Neuronal stem cell (in vitro differentiated cells): Measurements from ENCODE around the gene FGGY. TPM values are rescaled to one million over a fixed set of nuclear protein-coding genes. Genes with fewer than 3 reads are reported as not detected.

ENCODE experiments used
- DNase-seq: peaks from one replicate; pipeline ENCODE4 v3.0.0-alpha.2; 2013; ENCODE audit warnings: low spot score
- H2AFZ ChIP-seq: one replicate; pipeline ENCODE4 v1.6.1; 2013; ENCODE audit warnings: mild to moderate bottlenecking, low read length, inconsistent platforms
- H2AK5ac ChIP-seq: 2 replicates; pipeline ENCODE4 v1.6.1; 2013; ENCODE audit warnings: low read depth, mild to moderate bottlenecking, inconsistent platforms, low read length, moderate library complexity, mixed read lengths
- H2BK120ac ChIP-seq: 2 replicates; pipeline ENCODE4 v1.6.1; 2013; ENCODE audit warnings: low read depth, mild to moderate bottlenecking, inconsistent platforms, low read length, moderate library complexity, mixed read lengths
- H2BK12ac ChIP-seq: one replicate; pipeline ENCODE4 v1.6.1; 2013; ENCODE audit warnings: low read length, inconsistent platforms
- H2BK15ac ChIP-seq: 2 replicates; pipeline ENCODE4 v1.6.1; 2013; ENCODE audit warnings: mild to moderate bottlenecking, low read length, inconsistent platforms, mixed read lengths
- H2BK5ac ChIP-seq: one replicate; pipeline ENCODE4 v1.6.1; 2013; ENCODE audit warnings: inconsistent platforms, mild to moderate bottlenecking, low read length, moderate library complexity
- H3K14ac ChIP-seq: one replicate; pipeline ENCODE4 v1.6.1; 2013; ENCODE audit warnings: low read length, inconsistent platforms
- H3K18ac ChIP-seq: 2 replicates; pipeline ENCODE4 v1.6.1; 2013; ENCODE audit warnings: low read length, inconsistent platforms
- H3K23ac ChIP-seq: 2 replicates; pipeline ENCODE4 v1.6.1; 2013; ENCODE audit warnings: low read depth, mild to moderate bottlenecking, mixed read lengths, low read length, inconsistent platforms; ENCODE audit not compliant: poor library complexity
- H3K27ac ChIP-seq: replicated peaks from 3 replicates; pipeline ENCODE4 v1.5.1; 2013; ENCODE audit warnings: low read length, inconsistent platforms
- H3K27me3 ChIP-seq, 3 experiments: 2 replicates each; pipeline ENCODE4 v1.6.1; 2013; ENCODE audit warnings: low read length in 3 of 3, mild to moderate bottlenecking in 2 of 3, inconsistent platforms in 1 of 3, low read depth in 1 of 3, mixed read lengths in 1 of 3, moderate library complexity in 1 of 3; ENCODE audit not compliant: control insufficient read depth in 3 of 3, insufficient read depth in 3 of 3
- H3K36me3 ChIP-seq, 2 donors: replicated peaks in 1 of 2; 2 replicates each; pipeline ENCODE4 v1.6.1; 2013; ENCODE audit warnings: low read length in 2 of 2; ENCODE audit not compliant: control insufficient read depth in 2 of 2, insufficient read depth in 2 of 2
- H3K4ac ChIP-seq: 2 replicates; pipeline ENCODE4 v1.6.1; 2013; ENCODE audit warnings: inconsistent platforms, mild to moderate bottlenecking, low read length, moderate library complexity
- H3K4me1 ChIP-seq, 2 donors: 1 replicate in 1 of 2; 2 replicates in 1 of 2; pipeline ENCODE4 v1.6.1; 2013; ENCODE audit warnings: low read length in 2 of 2, low read depth in 1 of 2; ENCODE audit not compliant: control insufficient read depth in 2 of 2, insufficient read depth in 1 of 2
- H3K4me2 ChIP-seq: one replicate; pipeline ENCODE4 v1.6.1; 2013; ENCODE audit warnings: mild to moderate bottlenecking, low read length, inconsistent platforms; ENCODE audit not compliant: insufficient read depth, poor library complexity, severe bottlenecking
- H3K4me3 ChIP-seq, 2 donors: 2 replicates each; pipeline ENCODE4 v1.5.1; 2013; ENCODE audit warnings: low read length in 2 of 2, mild to moderate bottlenecking in 2 of 2, inconsistent platforms in 1 of 2, moderate library complexity in 1 of 2
- H3K79me1 ChIP-seq: one replicate; pipeline ENCODE4 v1.6.1; 2013; ENCODE audit warnings: low read depth, mild to moderate bottlenecking, inconsistent platforms, low read length, moderate library complexity
- H3K9ac ChIP-seq: one replicate; pipeline ENCODE4 v1.6.1; 2013; ENCODE audit warnings: mild to moderate bottlenecking, low read depth, low read length, inconsistent platforms; ENCODE audit not compliant: poor library complexity
- H3K9me3 ChIP-seq, 2 donors: replicated peaks in 1 of 2; 2 replicates each; pipeline versions ENCODE3 to v1.6.1; 2013; ENCODE audit warnings: low read length in 2 of 2, mild to moderate bottlenecking in 2 of 2, inconsistent platforms in 1 of 2, low read depth in 1 of 2, mixed read lengths in 1 of 2, moderate library complexity in 1 of 2; ENCODE audit not compliant: control insufficient read depth in 2 of 2, insufficient read depth in 1 of 2
- H4K8ac ChIP-seq: one replicate; pipeline ENCODE4 v1.6.1; 2013; ENCODE audit warnings: low read depth, mild to moderate bottlenecking, inconsistent platforms, low read length, moderate library complexity
- H4K91ac ChIP-seq: one replicate; pipeline ENCODE4 v1.6.1; 2013; ENCODE audit warnings: low read length, low read depth, mild to moderate bottlenecking, inconsistent platforms; ENCODE audit not compliant: poor library complexity
- WGBS, 2 donors: extraction: QIAGEN DNeasy Blood & Tissue Kit; methylation state at CpG; one replicate each; pipeline ENCODE4 v1.1.7; 2013; ENCODE audit warnings: missing lambda C conversion rate in 2 of 2, mixed read lengths in 1 of 2; ENCODE audit not compliant: insufficient read length in 2 of 2, insufficient replicate concordance in 1 of 2; ENCODE audit errors: extremely low coverage in 2 of 2; 5-methylcytosine and 5-hydroxymethylcytosine counted together
- small RNA-seq: library from polyadenylated mRNA; stranded (forward); fragments of <200 nt; extraction: miRNeasy Mini kit (QIAGEN cat#:217004); gene quantifications from one replicate; pipeline ENCODE3, GENCODE V24; 2013; ENCODE audit not compliant: insufficient read depth

The FGGY gene

GRCh38 chr1:59803458-59804038 lies 506.7 kb downstream of the FGGY start:
- H2BK12ac ChIP-seq: no peak overlapping the region

GRCh38 chr1:59804301-59804700 lies 507.4 kb downstream of the FGGY start:
- Histone ChIP-seq H3K9ac (no peak overlapping the region), H3K79me1 (no peaks in the 10 kb centered on the region), H2BK15ac (no peak overlapping the region), H3K4me2 (no peak overlapping the region), H2BK5ac (no peak overlapping the region), H3K27ac (no peak overlapping the region), H2AFZ (no peak overlapping the region), H4K8ac (no peak overlapping the region), H3K4me1 (no peaks in the 10 kb centered on the region), H3K27me3 (peaks cover 0 to 10% (median 0%) of the 10 kb centered on the region in 3 experiments), H3K14ac (no peak overlapping the region), H2BK120ac (no peak overlapping the region), H2BK12ac (no peak overlapping the region), H3K18ac (no peak overlapping the region), H4K91ac (no peak overlapping the region), H3K9me3 (no peaks in the 10 kb centered on the region), H3K4me3 (no peak overlapping the region), H2AK5ac (no peak overlapping the region), H3K4ac (no peak overlapping the region), H3K36me3 (no peaks in the 10 kb centered on the region), H3K23ac (no peak overlapping the region)
- no peak for DNase-seq

More at GRCh38 chr1:59803458-59804038, 506.7 kb downstream of the FGGY start:
- Histone ChIP-seq H3K27ac (no peak overlapping the region), H3K4me2 (no peak overlapping the region), H2BK120ac (no peak overlapping the region), H3K79me1 (no peaks in the 10 kb centered on the region), H3K14ac (no peak overlapping the region), H2AFZ (no peak overlapping the region), H2BK15ac (no peak overlapping the region), H3K4ac (no peak overlapping the region), H3K9ac (no peak overlapping the region), H3K27me3 (peaks cover 0 to 2% (median 0%) of the 10 kb centered on the region in 3 experiments), H3K18ac (no peak overlapping the region), H3K4me3 (no peak overlapping the region), H3K36me3 (no peaks in the 10 kb centered on the region), H4K91ac (no peak overlapping the region), H4K8ac (no peak overlapping the region), H2AK5ac (no peak overlapping the region), H3K9me3 (no peaks in the 10 kb centered on the region), H3K23ac (no peak overlapping the region), H3K4me1 (no peaks in the 10 kb centered on the region), H2BK5ac (no peak overlapping the region)
- DNase-seq: no peak
- WGBS, 2 donors: no CpG with 5 or more reads among the region's 1 CpG

GRCh38 chr1:59805554-59805953 lies 508.7 kb downstream of the FGGY start:
- no peak overlapping the region for H4K91ac ChIP-seq
- H3K4ac ChIP-seq: no peak overlapping the region
- H3K9ac ChIP-seq: no peak overlapping the region
- H4K8ac ChIP-seq: no peak overlapping the region
- no peak overlapping the region for H3K14ac ChIP-seq
- H3K27me3 ChIP-seq: peaks cover 0 to 21% (median 0%) of the 10 kb centered on the region in 3 experiments
- H3K18ac ChIP-seq: no peak overlapping the region
- no peak overlapping the region for H3K27ac ChIP-seq
- H2BK120ac ChIP-seq: no peak overlapping the region
- H2BK12ac ChIP-seq: no peak overlapping the region
- no peaks in the 10 kb centered on the region for H3K9me3 ChIP-seq
- H3K36me3 ChIP-seq: no peaks in the 10 kb centered on the region
- no peak overlapping the region for H2AFZ ChIP-seq
- no peaks in the 10 kb centered on the region for H3K4me1 ChIP-seq
- no peaks in the 10 kb centered on the region for H3K79me1 ChIP-seq
- no peak overlapping the region for H3K4me3 ChIP-seq
- no peak overlapping the region for H3K4me2 ChIP-seq
- H3K23ac ChIP-seq: no peak overlapping the region
- H2AK5ac ChIP-seq: no peak overlapping the region
- H2BK15ac ChIP-seq: no peak overlapping the region
- no peak overlapping the region for H2BK5ac ChIP-seq
- no peak for DNase-seq

Small RNA genes lying within 50 kb of the gene (small RNA-seq; reads per million reads assigned to genes)
- gene MIR4711: not detected
